ENCODE results near the gene GCFC2.

The GCFC2 gene

GRCh38 chr2:75737961-75738360 lies 27.2 kb upstream of the GCFC2 start:
- H3K27ac ChIP-seq, result no peak overlapping the region
- H3K4me3 ChIP-seq (ENCODE audit: low read depth, low read length), result no peak overlapping the region
- H3K9me3 ChIP-seq (ENCODE audit: control insufficient read depth, low read length), result no peaks in the 10 kb centered on the region
- no peak for TF ChIP-seq CTCF (IDR thresholded peaks at IDR 0.05)
- H3K36me3 ChIP-seq (ENCODE audit: control insufficient read depth, insufficient read depth, low read length), result no peaks in the 10 kb centered on the region
- no peaks in the 10 kb centered on the region for H3K79me2 ChIP-seq
- no peaks in the 10 kb centered on the region for H3K27me3 ChIP-seq (ENCODE audit: control insufficient read depth, insufficient read depth, low read length)
- H3K4me1 ChIP-seq, result no peaks in the 10 kb centered on the region
- no peak overlapping the region for H3K4me2 ChIP-seq (ENCODE audit: low read length)
- no peak overlapping the region for H3K9ac ChIP-seq
- H2AFZ ChIP-seq, result no peak overlapping the region

GRCh38 chr2:75736276-75736675 lies 25.6 kb upstream of the GCFC2 start:
- Histone ChIP-seq H3K27ac (no peak overlapping the region), H3K9me3 (ENCODE audit: control insufficient read depth, low read length) (no peaks in the 10 kb centered on the region), H2AFZ (no peak overlapping the region), H3K4me1 (no peaks in the 10 kb centered on the region), H3K9ac (no peak overlapping the region), H3K27me3 (ENCODE audit: control insufficient read depth, insufficient read depth, low read length) (no peaks in the 10 kb centered on the region), H3K4me3 (ENCODE audit: low read depth, low read length) (no peak overlapping the region), H3K79me2 (no peaks in the 10 kb centered on the region), H3K4me2 (ENCODE audit: low read length) (no peak overlapping the region), H3K36me3 (ENCODE audit: control insufficient read depth, insufficient read depth, low read length) (no peaks in the 10 kb centered on the region)
- no peak for TF ChIP-seq CTCF (IDR thresholded peaks at IDR 0.05)

GRCh38 chr2:75729861-75730260 lies 19.1 kb upstream of the GCFC2 start:
- H3K4me3 ChIP-seq (ENCODE audit: low read depth, low read length), result no peak overlapping the region
- no peaks in the 10 kb centered on the region for H3K79me2 ChIP-seq
- peak; percentile 9 for TF ChIP-seq CTCF (IDR thresholded peaks at IDR 0.05)
- H3K9ac ChIP-seq, result no peak overlapping the region
- H3K4me1 ChIP-seq, result no peaks in the 10 kb centered on the region
- no peaks in the 10 kb centered on the region for H3K36me3 ChIP-seq (ENCODE audit: control insufficient read depth, insufficient read depth, low read length)
- H3K27ac ChIP-seq, result no peak overlapping the region
- no peak overlapping the region for H2AFZ ChIP-seq
- H3K9me3 ChIP-seq (ENCODE audit: control insufficient read depth, low read length), result no peaks in the 10 kb centered on the region
- no peak overlapping the region for H3K4me2 ChIP-seq (ENCODE audit: low read length)
- H3K27me3 ChIP-seq (ENCODE audit: control insufficient read depth, insufficient read depth, low read length), result no peaks in the 10 kb centered on the region

GRCh38 chr2:75728614-75729419 lies 18.1 kb upstream of the GCFC2 start:
- TF ChIP-seq CTCF (IDR thresholded peaks at IDR 0.05), result no peak
- Histone ChIP-seq H2AFZ (no peak overlapping the region), H3K9me3 (ENCODE audit: control insufficient read depth, low read length) (no peaks in the 10 kb centered on the region), H3K9ac (no peak overlapping the region), H3K36me3 (ENCODE audit: control insufficient read depth, insufficient read depth, low read length) (no peaks in the 10 kb centered on the region), H3K27me3 (ENCODE audit: control insufficient read depth, insufficient read depth, low read length) (no peaks in the 10 kb centered on the region), H3K4me3 (ENCODE audit: low read depth, low read length) (no peak overlapping the region), H3K4me2 (ENCODE audit: low read length) (no peak overlapping the region), H3K79me2 (no peaks in the 10 kb centered on the region), H3K4me1 (no peaks in the 10 kb centered on the region), H3K27ac (no peak overlapping the region)

- Histone ChIP-seq H3K4me2 (ENCODE audit: low read length) (no peak overlapping the region), H3K9me3 (ENCODE audit: control insufficient read depth, low read length) (no peaks in the 10 kb centered on the region), H3K36me3 (ENCODE audit: control insufficient read depth, insufficient read depth, low read length) (no peaks in the 10 kb centered on the region), H3K4me3 (ENCODE audit: low read depth, low read length) (no peak overlapping the region), H3K9ac (no peak overlapping the region), H3K27me3 (ENCODE audit: control insufficient read depth, insufficient read depth, low read length) (no peaks in the 10 kb centered on the region), H3K27ac (no peak overlapping the region), H3K79me2 (no peaks in the 10 kb centered on the region), H3K4me1 (no peaks in the 10 kb centered on the region), H2AFZ (no peak overlapping the region)
- TF ChIP-seq CTCF (IDR thresholded peaks at IDR 0.05), result no peak
These were observed 12.0 kb upstream of the GCFC2 start for GRCh38 chr2:75722687-75723086.

Measured in parathyroid adenoma (tissue), 2 donors.